Stimulated activated CD8-positive, alpha-beta memory T cell treated with anti-CD3 and anti-CD28 coated beads, Interleukin-4, amount 100 ng/mL, for 4 hours (primary cell): ENCODE data around the gene EXOC3L1.

Experiments
- DNase-seq, 2 donors: peaks; one replicate each; pipeline ENCODE4 v3.0.0-alpha.2; 2020; ENCODE audit warnings: low read depth in 2 of 2, low spot score in 1 of 2

The EXOC3L1 gene

GRCh38 chr16:67150047-67150832, 39.7 kb downstream of the EXOC3L1 start:
- peak in 1 of 2 donors; percentile 40 for DNase-seq

- DNase-seq, result no peak
Measured at GRCh38 chr16:67149276-67150046, 40.5 kb downstream of the EXOC3L1 start.

- DNase-seq, result no peak
Measured at GRCh38 chr16:67148656-67149275, 41.2 kb downstream of the EXOC3L1 start.

- no peak for DNase-seq
Measured at GRCh38 chr16:67148221-67148620, 41.7 kb downstream of the EXOC3L1 start.

DNA sequence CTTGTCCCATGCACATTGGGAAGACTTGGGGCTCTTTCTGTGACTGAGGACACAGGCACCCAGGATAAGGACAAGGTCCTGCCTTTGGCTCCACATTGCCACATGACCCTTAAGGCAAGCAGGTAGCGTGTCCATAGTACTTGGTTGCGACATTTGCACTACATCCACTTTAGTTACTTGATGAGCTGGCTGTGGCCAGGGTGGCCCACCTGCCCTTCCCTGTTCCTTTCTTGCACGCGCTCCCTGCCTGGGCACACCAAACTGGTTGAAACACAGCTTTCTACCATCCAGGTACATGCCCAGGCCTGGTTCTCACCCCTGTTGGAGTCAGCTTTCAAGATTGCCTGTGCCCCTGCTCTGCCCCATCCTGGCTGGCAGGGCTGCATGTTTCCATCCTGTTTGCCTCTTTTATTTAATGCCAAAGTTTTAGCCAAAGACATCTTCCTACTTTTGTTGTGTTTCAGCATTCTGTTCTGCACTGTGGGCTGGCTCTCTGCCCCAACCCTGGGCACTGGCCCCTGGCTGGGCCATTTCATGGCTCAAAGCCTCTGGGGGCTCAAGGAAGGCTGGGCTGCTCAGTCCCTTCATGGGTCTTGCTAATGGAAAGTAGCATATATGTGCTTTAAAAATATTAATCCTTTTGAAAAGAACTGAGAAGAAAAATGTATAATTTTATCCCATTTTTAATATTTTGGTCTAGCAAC, 42.3 kb downstream of the EXOC3L1 start:
- DNase-seq, result no peak

GRCh38 chr16:67146523-67147357, 43.2 kb downstream of the EXOC3L1 start:
- DNase-seq, result no peak

- DNase-seq, result no peak
Measured at GRCh38 chr16:67145746-67146145, 44.2 kb downstream of the EXOC3L1 start.

GRCh38 chr16:67144943-67145342, 45.0 kb downstream of the EXOC3L1 start:
- no peak for DNase-seq

GRCh38 chr16:67142342-67142741, 47.6 kb downstream of the EXOC3L1 start:
- DNase-seq, result no peak

DNA sequence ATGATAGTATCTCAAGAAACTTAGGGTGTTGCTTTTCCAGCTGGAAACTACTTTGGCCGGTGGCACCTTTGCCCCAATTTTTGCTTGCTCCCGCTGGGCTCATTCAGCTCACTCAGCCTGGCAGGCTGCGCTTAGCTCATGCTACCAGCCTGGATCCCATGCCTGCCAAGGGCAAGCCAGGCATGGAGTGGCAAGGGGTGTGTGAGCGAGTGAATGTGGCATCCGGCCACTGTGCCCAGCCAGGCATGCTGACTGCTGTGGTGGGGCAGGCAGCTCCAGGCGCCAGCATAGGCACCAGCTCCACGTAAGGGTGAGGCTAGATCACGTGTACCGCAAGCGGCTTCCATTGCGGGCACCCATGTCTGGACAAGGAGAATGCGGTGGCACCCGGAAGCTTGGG, 48.5 kb downstream of the EXOC3L1 start:
- no peak for DNase-seq

DNA sequence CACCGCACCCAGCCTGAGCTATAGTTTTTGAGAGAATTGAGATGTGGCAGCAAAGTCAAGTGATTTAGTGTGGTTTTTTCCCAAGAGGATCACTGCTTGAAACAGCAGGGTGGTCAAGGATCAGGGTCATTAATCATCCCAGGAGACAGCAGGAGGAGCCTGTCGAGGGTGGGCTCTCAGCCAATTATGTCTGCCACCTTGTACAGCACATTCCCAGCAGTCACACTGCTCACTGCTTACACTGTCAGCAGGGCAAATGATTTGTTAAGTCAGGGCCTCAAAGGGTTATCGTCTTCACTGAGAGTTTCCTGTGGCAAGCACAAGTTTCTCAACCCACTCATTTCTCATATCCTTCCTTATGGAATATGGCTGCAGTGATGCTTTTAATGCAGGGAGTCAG, 52.3 kb downstream of the EXOC3L1 start:
- no peak for DNase-seq
